ENCODE results near the gene FGR.

Gene FGR

DNA sequence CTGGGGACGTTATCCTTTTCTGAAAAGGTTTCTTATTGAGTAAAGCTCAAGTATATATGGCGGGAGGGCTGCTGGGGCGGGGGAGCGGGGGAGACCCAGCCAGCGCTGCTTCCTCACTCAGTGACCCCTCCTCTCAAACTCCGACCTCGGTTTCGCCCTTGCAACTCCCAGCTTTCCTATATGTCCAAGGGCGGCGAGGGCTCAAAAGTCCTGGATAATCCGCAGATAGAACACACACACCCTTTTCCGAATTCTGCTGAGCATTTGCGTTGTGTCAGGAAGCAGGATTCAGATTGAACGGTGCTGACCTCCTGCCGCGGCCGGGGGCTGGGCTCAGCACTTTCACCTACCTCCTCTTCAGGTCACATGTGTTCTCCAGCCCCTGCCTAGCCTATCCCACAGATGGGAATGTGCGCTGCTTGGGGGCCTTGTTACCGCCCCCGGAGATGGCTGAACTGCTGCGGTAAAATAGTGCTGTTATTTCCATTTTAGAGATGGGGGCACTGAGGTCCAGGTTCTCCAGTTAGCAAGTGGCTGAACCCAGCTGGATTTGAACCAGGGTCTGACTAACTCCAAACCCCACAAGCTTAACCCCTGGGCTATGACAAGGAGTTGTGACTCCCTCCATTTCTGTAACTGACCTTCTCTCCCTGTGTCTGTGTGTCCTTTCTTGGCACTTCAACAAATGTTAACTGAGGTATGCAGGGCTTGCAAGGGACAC lies 30.2 kb downstream of the FGR start:
- H4K91ac ChIP-seq (ENCODE audit: low read depth, low read length, poor library complexity), result no peak overlapping the region
- no peak overlapping the region for H3K4ac ChIP-seq (ENCODE audit: low read length)
- H3K4me1 ChIP-seq (ENCODE audit: control insufficient read depth in 2 of 2, insufficient read depth in 1 of 2, low read depth in 1 of 2, low read length in 2 of 2), result peaks cover 44 to 57% of the 10 kb centered on the region in 2 donors
- H3K9me3 ChIP-seq (replicated peaks in 1 of 2; ENCODE audit: control insufficient read depth in 2 of 2, insufficient read depth in 1 of 2, low read depth in 1 of 2, low read length in 2 of 2), result no peaks in the 10 kb centered on the region
- peak overlapping the region; percentile 30 for H2BK15ac ChIP-seq (ENCODE audit: low read length)
- H3K23ac ChIP-seq (ENCODE audit: low read depth, low read length, poor library complexity), result no peak overlapping the region
- H2BK12ac ChIP-seq (ENCODE audit: low read length), result peak overlapping the region; percentile 64
- peak overlapping the region; percentile 90 for H2AFZ ChIP-seq (ENCODE audit: low read length)
- WGBS, 2 donors (ENCODE audit: extremely low coverage in 2 of 2, insufficient read length in 2 of 2, insufficient replicate concordance in 1 of 2), result no CpG with 5 or more reads among the region's 21 CpGs
- H3K9ac ChIP-seq (ENCODE audit: low read depth, low read length, poor library complexity), result no peak overlapping the region
- H3K4me3 ChIP-seq (ENCODE audit: low read length in 2 of 2), result peak overlapping the region; percentile 79 to 84
- no peak overlapping the region for H3K14ac ChIP-seq (ENCODE audit: low read length)
- H3K79me1 ChIP-seq (ENCODE audit: low read depth, low read length), result peaks cover 7% of the 10 kb centered on the region
- H3K27me3 ChIP-seq (ENCODE audit: control insufficient read depth in 3 of 3, insufficient read depth in 3 of 3, low read depth in 1 of 3, low read length in 3 of 3), result no peaks in the 10 kb centered on the region
- no peak overlapping the region for H2BK120ac ChIP-seq (ENCODE audit: low read depth, low read length)
- H3K36me3 ChIP-seq (replicated peaks in 1 of 2; ENCODE audit: control insufficient read depth in 2 of 2, insufficient read depth in 2 of 2, low read length in 2 of 2), result no peaks in the 10 kb centered on the region
- H3K27ac ChIP-seq (replicated peaks; ENCODE audit: low read length), result no peak overlapping the region
- H2BK5ac ChIP-seq (ENCODE audit: low read length), result peak overlapping the region; percentile 97
- no peak for DNase-seq (ENCODE audit: low spot score)
- H3K18ac ChIP-seq (ENCODE audit: low read length), result peak overlapping the region; percentile 40
- H2AK5ac ChIP-seq (ENCODE audit: low read depth, low read length), result peak overlapping the region; percentile 10
- no peak overlapping the region for H4K8ac ChIP-seq (ENCODE audit: low read depth, low read length)
- H3K4me2 ChIP-seq (ENCODE audit: insufficient read depth, low read length, poor library complexity, severe bottlenecking), result peak overlapping the region; percentile 61

- H3K4me3 ChIP-seq (ENCODE audit: low read length in 2 of 2), result peak within 1 kb of the TSS; percentile 84 to 97
These were observed 31.1 kb downstream of the FGR start, which contains the start of gene AHDC1 for GRCh38 chr1:27603681-27604578. Gene AHDC1, minus strand, starts transcription at chr1:27604144. Its CDS starts 52,029 bp downstream, at chr1:27552115.

GRCh38 chr1:27603309-27603680 lies 31.7 kb downstream of the FGR start:
- Histone ChIP-seq H3K14ac (ENCODE audit: low read length) (peak overlapping the region; percentile 58), H3K27me3 (ENCODE audit: control insufficient read depth in 3 of 3, insufficient read depth in 3 of 3, low read depth in 1 of 3, low read length in 3 of 3) (no peaks in the 10 kb centered on the region), H3K4me1 (ENCODE audit: control insufficient read depth in 2 of 2, insufficient read depth in 1 of 2, low read depth in 1 of 2, low read length in 2 of 2) (peaks cover 57 to 66% of the 10 kb centered on the region in 2 donors), H3K79me1 (ENCODE audit: low read depth, low read length) (peaks cover 18% of the 10 kb centered on the region), H3K4me3 (ENCODE audit: low read length in 2 of 2) (peak overlapping the region; percentile 84 to 97), H3K4me2 (ENCODE audit: insufficient read depth, low read length, poor library complexity, severe bottlenecking) (peak overlapping the region; percentile 65), H2BK120ac (ENCODE audit: low read depth, low read length) (no peak overlapping the region), H3K23ac (ENCODE audit: low read depth, low read length, poor library complexity) (no peak overlapping the region), H3K4ac (ENCODE audit: low read length) (peak overlapping the region; percentile 19), H2AK5ac (ENCODE audit: low read depth, low read length) (peak overlapping the region; percentile 81), H3K36me3 (replicated peaks in 1 of 2; ENCODE audit: control insufficient read depth in 2 of 2, insufficient read depth in 2 of 2, low read length in 2 of 2) (no peaks in the 10 kb centered on the region), H3K18ac (ENCODE audit: low read length) (peak overlapping the region; percentile 93), H4K8ac (ENCODE audit: low read depth, low read length) (no peak overlapping the region), H4K91ac (ENCODE audit: low read depth, low read length, poor library complexity) (no peak overlapping the region), H3K9me3 (replicated peaks in 1 of 2; ENCODE audit: control insufficient read depth in 2 of 2, insufficient read depth in 1 of 2, low read depth in 1 of 2, low read length in 2 of 2) (no peaks in the 10 kb centered on the region), H2BK12ac (ENCODE audit: low read length) (no peak overlapping the region), H2BK15ac (ENCODE audit: low read length) (peak overlapping the region; percentile 78), H3K27ac (replicated peaks; ENCODE audit: low read length) (peak overlapping the region; percentile 57), H3K9ac (ENCODE audit: low read depth, low read length, poor library complexity) (peak overlapping the region; percentile 98), H2BK5ac (ENCODE audit: low read length) (peak overlapping the region; percentile 97), H2AFZ (ENCODE audit: low read length) (peak overlapping the region; percentile 24)
- DNase-seq (ENCODE audit: low spot score), result no peak
- WGBS, 2 donors (ENCODE audit: extremely low coverage in 2 of 2, insufficient read length in 2 of 2, insufficient replicate concordance in 1 of 2), result no CpG with 5 or more reads among the region's 43 CpGs

More at GRCh38 chr1:27603681-27604578, 31.1 kb downstream of the FGR start, which contains the start of gene AHDC1:
- Histone ChIP-seq H2BK5ac (ENCODE audit: low read length) (peak within 1 kb of the TSS; percentile 97), H3K9me3 (replicated peaks in 1 of 2; ENCODE audit: control insufficient read depth in 2 of 2, insufficient read depth in 1 of 2, low read depth in 1 of 2, low read length in 2 of 2) (no peaks in the 10 kb centered on the region), H3K27me3 (ENCODE audit: control insufficient read depth in 3 of 3, insufficient read depth in 3 of 3, low read depth in 1 of 3, low read length in 3 of 3) (no peaks in the 10 kb centered on the region), H2BK15ac (ENCODE audit: low read length) (peak within 1 kb of the TSS; percentile 78), H3K36me3 (replicated peaks in 1 of 2; ENCODE audit: control insufficient read depth in 2 of 2, insufficient read depth in 2 of 2, low read length in 2 of 2) (no peaks in the 10 kb centered on the region), H3K27ac (replicated peaks; ENCODE audit: low read length) (peak within 1 kb of the TSS; percentile 70), H3K9ac (ENCODE audit: low read depth, low read length, poor library complexity) (peak within 1 kb of the TSS; percentile 98), H3K79me1 (ENCODE audit: low read depth, low read length) (peaks cover 11% of the 10 kb centered on the region), H3K18ac (ENCODE audit: low read length) (peak within 1 kb of the TSS; percentile 97), H3K4me2 (ENCODE audit: insufficient read depth, low read length, poor library complexity, severe bottlenecking) (peak within 1 kb of the TSS; percentile 65), H2BK12ac (ENCODE audit: low read length) (no peak within 1 kb of the TSS), H4K91ac (ENCODE audit: low read depth, low read length, poor library complexity) (no peak within 1 kb of the TSS), H4K8ac (ENCODE audit: low read depth, low read length) (no peak within 1 kb of the TSS), H3K4ac (ENCODE audit: low read length) (peak within 1 kb of the TSS; percentile 19), H3K14ac (ENCODE audit: low read length) (peak within 1 kb of the TSS; percentile 58), H3K23ac (ENCODE audit: low read depth, low read length, poor library complexity) (peak within 1 kb of the TSS; percentile 100), H2AFZ (ENCODE audit: low read length) (peak within 1 kb of the TSS; percentile 90), H2BK120ac (ENCODE audit: low read depth, low read length) (no peak within 1 kb of the TSS), H2AK5ac (ENCODE audit: low read depth, low read length) (peak within 1 kb of the TSS; percentile 81), H3K4me1 (ENCODE audit: control insufficient read depth in 2 of 2, insufficient read depth in 1 of 2, low read depth in 1 of 2, low read length in 2 of 2) (peaks cover 53 to 63% of the 10 kb centered on the region in 2 donors)
- DNase-seq (ENCODE audit: low spot score), result peak; percentile 92
- WGBS, 2 donors (ENCODE audit: extremely low coverage in 2 of 2, insufficient read length in 2 of 2, insufficient replicate concordance in 1 of 2), result no CpG with 5 or more reads among the region's 74 CpGs

Measured in neuronal stem cell (in vitro differentiated cells).